LoVo (cell line): ENCODE measurements around the gene TSPAN8.
"Not testable (repeated sequence)": the region's sequence is repeated elsewhere in the genome, so short reads cannot be mapped to it uniquely, and the experiment has no call there.

Experiments used
- DNase-seq: peaks from one replicate; pipeline ENCODE4 v3.0.0-alpha.2; 2016; ENCODE audit warnings: low spot score

TSPAN8 gene

GRCh38 chr12:71125949-71126348 is 31.9 kb downstream of the TSPAN8 start:
- DNase-seq = no peak

GRCh38 chr12:71125515-71125914 is 32.3 kb downstream of the TSPAN8 start:
- no peak for DNase-seq

GRCh38 chr12:71124835-71125460 is 32.9 kb downstream of the TSPAN8 start:
- no peak for DNase-seq

- DNase-seq = not testable (repeated sequence)
Observed at GRCh38 chr12:71113148-71113547, 44.7 kb downstream of the TSPAN8 start.

- DNase-seq = no peak
Observed at GRCh38 chr12:71109834-71110233, 48.0 kb downstream of the TSPAN8 start.

- no peak for DNase-seq
Observed at GRCh38 chr12:71108355-71108754, 49.4 kb downstream of the TSPAN8 start.

- no peak for DNase-seq
Observed at GRCh38 chr12:71107936-71108335, 49.9 kb downstream of the TSPAN8 start.

- no peak for DNase-seq
Observed at GRCh38 chr12:71105956-71106355, 51.8 kb downstream of the TSPAN8 start.

- no peak for DNase-seq
Observed at GRCh38 chr12:71092290-71092689, 65.5 kb downstream of the TSPAN8 start.

- DNase-seq = no peak
Observed at GRCh38 chr12:71090971-71091370, 66.8 kb downstream of the TSPAN8 start.

- peak; percentile 25 for DNase-seq
Observed at GRCh38 chr12:71085575-71085974, 72.2 kb downstream of the TSPAN8 start.

GRCh38 chr12:71075743-71076142 is 82.1 kb downstream of the TSPAN8 start:
- no peak for DNase-seq
